Liver (tissue), 9 donors: ENCODE results near the gene ANKRD13D. TPM values are rescaled to one million over a fixed set of nuclear protein-coding genes. Genes with fewer than 3 reads are reported as not detected.

Experiments used
- DNase-seq: peaks from one replicate; pipeline ENCODE4 v3.0.0-alpha.2; 2017; ENCODE audit warnings: low spot score
- H3K27ac ChIP-seq, 2 donors: one replicate each; pipeline ENCODE4 v1.7.0; 2013; ENCODE audit warnings: inconsistent platforms in 2 of 2, low read length in 2 of 2, control low read depth in 1 of 2, low read depth in 1 of 2, mild to moderate bottlenecking in 1 of 2
- H3K27me3 ChIP-seq, 4 donors: one replicate each; pipeline versions ENCODE4 v1.6.1 to v1.7.0; 2013; ENCODE audit warnings: low read length in 3 of 4, inconsistent platforms in 1 of 4, mild to moderate bottlenecking in 1 of 4, moderate library complexity in 1 of 4; ENCODE audit not compliant: control insufficient read depth in 4 of 4, insufficient read depth in 4 of 4
- H3K36me3 ChIP-seq, 4 donors: one replicate each; pipeline versions ENCODE4 v1.6.1 to v1.7.0; 2013; ENCODE audit warnings: low read length in 3 of 4, mild to moderate bottlenecking in 3 of 4, low read depth in 1 of 4, moderate library complexity in 1 of 4; ENCODE audit not compliant: control insufficient read depth in 4 of 4, insufficient read depth in 3 of 4
- H3K4me1 ChIP-seq, 4 donors: one replicate each; pipeline versions ENCODE4 v1.6.1 to v1.7.0; 2013; ENCODE audit warnings: low read length in 3 of 4, mild to moderate bottlenecking in 3 of 4, moderate library complexity in 1 of 4; ENCODE audit not compliant: control insufficient read depth in 4 of 4, insufficient read depth in 4 of 4
- H3K4me3 ChIP-seq, 3 donors: one replicate each; pipeline versions ENCODE4 v1.6.1 to v1.7.0; 2013; ENCODE audit warnings: low read length in 3 of 3, control low read depth in 1 of 3, low read depth in 1 of 3, mild to moderate bottlenecking in 1 of 3
- H3K9ac ChIP-seq, 2 donors: one replicate each; pipeline ENCODE4 v1.7.0; 2013; ENCODE audit warnings: low read length in 2 of 2, mild to moderate bottlenecking in 2 of 2, moderate library complexity in 2 of 2, control low read depth in 1 of 2, low read depth in 1 of 2
- H3K9me3 ChIP-seq, 4 donors: one replicate each; pipeline versions ENCODE4 v1.6.1 to v1.7.0; 2013; ENCODE audit warnings: low read length in 3 of 4; ENCODE audit not compliant: control insufficient read depth in 4 of 4
- EGR1 ChIP-seq, 2 donors: IDR thresholded peaks; 2 replicates each; pipeline ENCODE4 v1.6.1; 2016 to 2018; ENCODE audit warnings: antibody characterized with exemption in 2 of 2, low read depth in 2 of 2
- FOXA1 ChIP-seq: IDR thresholded peaks from 2 replicates; pipeline ENCODE4 v1.6.1; 2016; ENCODE audit warnings: antibody characterized with exemption
- FOXA2 ChIP-seq: IDR thresholded peaks from 2 replicates; pipeline ENCODE4 v1.6.1; 2016; ENCODE audit warnings: antibody characterized with exemption
- GABPA ChIP-seq, 2 donors: IDR thresholded peaks in 1 of 2; conservative IDR thresholded peaks in 1 of 2; 2 replicates each; pipeline ENCODE4 v1.6.1; 2016; ENCODE audit warnings: antibody characterized with exemption in 2 of 2, mild to moderate bottlenecking in 1 of 2, moderate library complexity in 1 of 2
- HNF4A ChIP-seq, 2 donors: conservative IDR thresholded peaks; 2 replicates each; pipeline ENCODE4 v1.6.1; 2016; ENCODE audit warnings: antibody characterized with exemption in 2 of 2, mild to moderate bottlenecking in 2 of 2
- HNF4G ChIP-seq: IDR thresholded peaks from 2 replicates; pipeline ENCODE4 v1.6.1; 2016; ENCODE audit warnings: antibody characterized with exemption
- JUND ChIP-seq, 2 donors: IDR thresholded peaks; 2 replicates each; pipeline ENCODE4 v1.6.1; 2016; ENCODE audit warnings: antibody characterized with exemption in 2 of 2
- NR2F2 ChIP-seq: IDR thresholded peaks from 2 replicates; pipeline ENCODE4 v1.6.1; 2016; ENCODE audit warnings: antibody characterized with exemption
- RAD21 ChIP-seq, 2 donors: IDR thresholded peaks; 2 replicates each; pipeline ENCODE4 v1.6.1; 2016; ENCODE audit warnings: antibody characterized with exemption in 2 of 2, mild to moderate bottlenecking in 2 of 2
- RXRA ChIP-seq, 2 donors: IDR thresholded peaks; 2 replicates each; pipeline ENCODE4 v1.6.1; 2017 to 2018; ENCODE audit warnings: antibody characterized with exemption in 2 of 2, mild to moderate bottlenecking in 1 of 2
- SP1 ChIP-seq: IDR thresholded peaks from 2 replicates; pipeline ENCODE4 v1.6.1; 2018; ENCODE audit warnings: antibody characterized with exemption, mild to moderate bottlenecking
- TAF1 ChIP-seq: conservative IDR thresholded peaks from 2 replicates; pipeline ENCODE4 v1.6.1; 2016; ENCODE audit warnings: antibody characterized with exemption, mild to moderate bottlenecking
- YY1 ChIP-seq: IDR thresholded peaks from 2 replicates; pipeline ENCODE4 v1.6.1; 2016; ENCODE audit warnings: antibody characterized with exemption, mild to moderate bottlenecking
- ZBTB33 ChIP-seq: IDR thresholded peaks from 2 replicates; pipeline ENCODE4 v1.6.1; 2016; ENCODE audit warnings: antibody characterized with exemption
- WGBS: extraction: QIAGEN DNeasy Blood & Tissue Kit; methylation state at CpG from one replicate; pipeline ENCODE4 v1.1.7; 2013; 5-methylcytosine and 5-hydroxymethylcytosine counted together
- polyA plus RNA-seq, 2 donors: library from polyadenylated mRNA; stranded (reverse) in 1 of 2; unstranded in 1 of 2; fragments of 200-250 nt in 1 of 2; fragments of >200 nt in 1 of 2; fragmentation: Nextera tagmentation in 1 of 2; extraction: Ambion mirVana in 1 of 2; gene quantifications; one replicate each; pipeline versions ENCODE4 v1.2.1 to v1.2.3, GENCODE V29; 2013 to 2015
- total RNA-seq, 2 donors: library from RNA; depleted of rRNA; stranded (reverse); fragments of >200 nt; gene quantifications; one replicate each; pipeline ENCODE4 v1.2.3, GENCODE V29; 2014
- TF ChIP-seq, protein P1 (sequence below): IDR thresholded peaks from 2 replicates; pipeline ENCODE4 v1.6.1; 2016; ENCODE audit warnings: antibody characterized with exemption
- TF ChIP-seq, protein P2 (sequence below): IDR thresholded peaks from 2 replicates; pipeline ENCODE4 v1.6.1; 2016; ENCODE audit warnings: antibody characterized with exemption
- TF ChIP-seq, protein P3 (sequence below): fragments of 150-350 bp; IDR thresholded peaks from 2 replicates; pipeline ENCODE4 v1.5.1; 2017; ENCODE audit warnings: improper control_type of control experiment, low read depth, low read length; ENCODE audit not compliant: missing input control
- TF ChIP-seq, protein P4 (sequence below): IDR thresholded peaks from 2 replicates; pipeline ENCODE4 v1.6.1; 2016; ENCODE audit warnings: antibody characterized with exemption, mild to moderate bottlenecking
- donor health status: healthy.
- donor health status: healthy.
- donor health status: healthy.
- donor health status: healthy.
- donor health status: healthy.

The ANKRD13D gene
- total and polyA plus RNA-seq, 4 donors, result 5.5 to 15.0 (median 5.9) TPM

- TF ChIP-seq RAD21 (IDR thresholded peaks at IDR 0.05), result no peak
- no peak for TF ChIP-seq YY1
- no peak for TF ChIP-seq JUND (IDR thresholded peaks at IDR 0.05)
- TF ChIP-seq SP1, result no peak
- no peak for TF ChIP-seq FOXA2
- TF ChIP-seq EGR1 (IDR thresholded peaks at IDR 0.05; ENCODE audit: low read depth in 2 of 2), result no peak
- TF ChIP-seq, protein P1, sequence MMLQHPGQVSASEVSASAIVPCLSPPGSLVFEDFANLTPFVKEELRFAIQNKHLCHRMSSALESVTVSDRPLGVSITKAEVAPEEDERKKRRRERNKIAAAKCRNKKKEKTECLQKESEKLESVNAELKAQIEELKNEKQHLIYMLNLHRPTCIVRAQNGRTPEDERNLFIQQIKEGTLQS, result no peak
- TF ChIP-seq TAF1, result no peak
- no peak for TF ChIP-seq GABPA (IDR thresholded peaks at IDR 0.05 in 1 of 2, conservative IDR thresholded peaks at IDR 0.05 in 1 of 2)
- no peak for TF ChIP-seq ZBTB33
- no peak for TF ChIP-seq FOXA1
- TF ChIP-seq, protein P2, sequence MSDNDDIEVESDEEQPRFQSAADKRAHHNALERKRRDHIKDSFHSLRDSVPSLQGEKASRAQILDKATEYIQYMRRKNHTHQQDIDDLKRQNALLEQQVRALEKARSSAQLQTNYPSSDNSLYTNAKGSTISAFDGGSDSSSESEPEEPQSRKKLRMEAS, result no peak
- H3K27ac ChIP-seq, result peak overlapping the region; percentile 84 to 85
- H3K9ac ChIP-seq, result peak overlapping the region; percentile 73 to 77
- H3K9me3 ChIP-seq, result no peaks in the 10 kb centered on the region
- DNase-seq, result no peak
- no peaks in the 10 kb centered on the region for H3K36me3 ChIP-seq
- peaks cover 13 to 72% (median 50%) of the 10 kb centered on the region in 4 donors for H3K4me1 ChIP-seq
- no peaks in the 10 kb centered on the region for H3K27me3 ChIP-seq
- peak overlapping the region in 2 of 3 donors; percentile 79 for H3K4me3 ChIP-seq
- WGBS, result 68% methylated on average over 21 of the region's 21 CpGs
These were observed 20.8 kb upstream of the ANKRD13D start for GRCh38 chr11:67268081-67268961.

DNA sequence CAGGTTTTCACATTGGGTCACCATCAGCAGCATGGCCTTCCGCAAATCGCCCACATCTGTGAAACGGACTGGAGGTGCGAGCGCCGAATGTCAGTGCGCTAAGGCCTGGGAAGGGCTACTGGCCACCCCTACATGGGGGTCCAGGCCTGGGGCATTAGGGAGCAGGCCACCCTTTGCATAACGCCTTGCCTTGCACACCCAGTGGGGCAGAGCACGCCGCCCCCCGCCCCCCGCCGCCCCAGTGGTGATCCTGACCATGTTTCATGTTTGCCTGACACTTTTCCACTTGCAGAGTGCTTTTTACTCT, 20.2 kb upstream of the ANKRD13D start:
- H3K27ac ChIP-seq, result peak overlapping the region; percentile 53 to 63
- no peaks in the 10 kb centered on the region for H3K9me3 ChIP-seq
- no peak overlapping the region for H3K9ac ChIP-seq
- no peak for DNase-seq
- no peaks in the 10 kb centered on the region for H3K36me3 ChIP-seq
- H3K27me3 ChIP-seq, result no peaks in the 10 kb centered on the region
- 82% methylated on average over 13 of the region's 13 CpGs for WGBS
- TF ChIP-seq, protein P1, result no peak
- TF ChIP-seq RXRA (IDR thresholded peaks at IDR 0.05) (no peak), JUND (IDR thresholded peaks at IDR 0.05) (no peak), TAF1 (no peak), GABPA (IDR thresholded peaks at IDR 0.05 in 1 of 2, conservative IDR thresholded peaks at IDR 0.05 in 1 of 2) (no peak), HNF4G (no peak), FOXA2 (no peak), ZBTB33 (no peak), SP1 (no peak), YY1 (no peak), RAD21 (IDR thresholded peaks at IDR 0.05) (no peak), FOXA1 (no peak), HNF4A (conservative IDR thresholded peaks at IDR 0.05) (no peak), NR2F2 (no peak), EGR1 (IDR thresholded peaks at IDR 0.05; ENCODE audit: low read depth in 2 of 2) (no peak)
- TF ChIP-seq, protein P2, result no peak
- TF ChIP-seq, protein P3, sequence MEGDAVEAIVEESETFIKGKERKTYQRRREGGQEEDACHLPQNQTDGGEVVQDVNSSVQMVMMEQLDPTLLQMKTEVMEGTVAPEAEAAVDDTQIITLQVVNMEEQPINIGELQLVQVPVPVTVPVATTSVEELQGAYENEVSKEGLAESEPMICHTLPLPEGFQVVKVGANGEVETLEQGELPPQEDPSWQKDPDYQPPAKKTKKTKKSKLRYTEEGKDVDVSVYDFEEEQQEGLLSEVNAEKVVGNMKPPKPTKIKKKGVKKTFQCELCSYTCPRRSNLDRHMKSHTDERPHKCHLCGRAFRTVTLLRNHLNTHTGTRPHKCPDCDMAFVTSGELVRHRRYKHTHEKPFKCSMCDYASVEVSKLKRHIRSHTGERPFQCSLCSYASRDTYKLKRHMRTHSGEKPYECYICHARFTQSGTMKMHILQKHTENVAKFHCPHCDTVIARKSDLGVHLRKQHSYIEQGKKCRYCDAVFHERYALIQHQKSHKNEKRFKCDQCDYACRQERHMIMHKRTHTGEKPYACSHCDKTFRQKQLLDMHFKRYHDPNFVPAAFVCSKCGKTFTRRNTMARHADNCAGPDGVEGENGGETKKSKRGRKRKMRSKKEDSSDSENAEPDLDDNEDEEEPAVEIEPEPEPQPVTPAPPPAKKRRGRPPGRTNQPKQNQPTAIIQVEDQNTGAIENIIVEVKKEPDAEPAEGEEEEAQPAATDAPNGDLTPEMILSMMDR, result no peak
- TF ChIP-seq, protein P4, sequence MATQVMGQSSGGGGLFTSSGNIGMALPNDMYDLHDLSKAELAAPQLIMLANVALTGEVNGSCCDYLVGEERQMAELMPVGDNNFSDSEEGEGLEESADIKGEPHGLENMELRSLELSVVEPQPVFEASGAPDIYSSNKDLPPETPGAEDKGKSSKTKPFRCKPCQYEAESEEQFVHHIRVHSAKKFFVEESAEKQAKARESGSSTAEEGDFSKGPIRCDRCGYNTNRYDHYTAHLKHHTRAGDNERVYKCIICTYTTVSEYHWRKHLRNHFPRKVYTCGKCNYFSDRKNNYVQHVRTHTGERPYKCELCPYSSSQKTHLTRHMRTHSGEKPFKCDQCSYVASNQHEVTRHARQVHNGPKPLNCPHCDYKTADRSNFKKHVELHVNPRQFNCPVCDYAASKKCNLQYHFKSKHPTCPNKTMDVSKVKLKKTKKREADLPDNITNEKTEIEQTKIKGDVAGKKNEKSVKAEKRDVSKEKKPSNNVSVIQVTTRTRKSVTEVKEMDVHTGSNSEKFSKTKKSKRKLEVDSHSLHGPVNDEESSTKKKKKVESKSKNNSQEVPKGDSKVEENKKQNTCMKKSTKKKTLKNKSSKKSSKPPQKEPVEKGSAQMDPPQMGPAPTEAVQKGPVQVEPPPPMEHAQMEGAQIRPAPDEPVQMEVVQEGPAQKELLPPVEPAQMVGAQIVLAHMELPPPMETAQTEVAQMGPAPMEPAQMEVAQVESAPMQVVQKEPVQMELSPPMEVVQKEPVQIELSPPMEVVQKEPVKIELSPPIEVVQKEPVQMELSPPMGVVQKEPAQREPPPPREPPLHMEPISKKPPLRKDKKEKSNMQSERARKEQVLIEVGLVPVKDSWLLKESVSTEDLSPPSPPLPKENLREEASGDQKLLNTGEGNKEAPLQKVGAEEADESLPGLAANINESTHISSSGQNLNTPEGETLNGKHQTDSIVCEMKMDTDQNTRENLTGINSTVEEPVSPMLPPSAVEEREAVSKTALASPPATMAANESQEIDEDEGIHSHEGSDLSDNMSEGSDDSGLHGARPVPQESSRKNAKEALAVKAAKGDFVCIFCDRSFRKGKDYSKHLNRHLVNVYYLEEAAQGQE, result no peak
- H3K4me1 ChIP-seq, result peaks cover 16 to 74% (median 49%) of the 10 kb centered on the region in 4 donors
- H3K4me3 ChIP-seq, result no peak overlapping the region
